Type B pancreatic cell (in vitro differentiated cells): ENCODE measurements around the gene RET. TPM values are rescaled to one million over a fixed set of nuclear protein-coding genes. Genes with fewer than 3 reads are reported as not detected.

Experiments
- DNase-seq: peaks from one replicate; pipeline ENCODE4 v3.0.0; 2021; ENCODE audit warnings: mixed read lengths; ENCODE audit not compliant: unreplicated experiment; ENCODE audit errors: extremely low spot score
- H3K27ac Mint-ChIP-seq: 2 replicates; pipeline ENCODE4 v1.8.0; 2021; ENCODE audit warnings: mild to moderate bottlenecking, mixed read lengths
- H3K27me3 Mint-ChIP-seq: 2 replicates; pipeline ENCODE4 v1.8.0; 2021; ENCODE audit warnings: mixed read lengths
- H3K36me3 Mint-ChIP-seq: 2 replicates; pipeline ENCODE4 v1.8.0; 2021; ENCODE audit warnings: mixed read lengths
- H3K4me1 Mint-ChIP-seq: one replicate; pipeline ENCODE4 v1.8.0; 2021; ENCODE audit warnings: mixed read lengths; ENCODE audit not compliant: unreplicated experiment
- H3K4me3 Mint-ChIP-seq: 2 replicates; pipeline ENCODE4 v1.8.0; 2021; ENCODE audit warnings: mild to moderate bottlenecking, mixed read lengths
- H3K9me3 Mint-ChIP-seq: 2 replicates; pipeline ENCODE4 v1.8.0; 2021; ENCODE audit warnings: mixed read lengths
- CTCF ChIP-seq: fragments of 200-600 bp; sonication (generic); conservative IDR thresholded peaks from 2 replicates; pipeline ENCODE4 v1.5.0; 2021; ENCODE audit warnings: antibody characterized with exemption, mild to moderate bottlenecking
- total RNA-seq: library from RNA; stranded (reverse); gene quantifications from 2 replicates; pipeline ENCODE4 v1.2.1, GENCODE V29; 2021; ENCODE audit warnings: low replicate concordance

The RET gene
- total RNA-seq, 1 donor from 2014 or later, result 8.2 TPM

- Mint-ChIP-seq H3K36me3 (no peaks in the 10 kb centered on the region), H3K27me3 (no peaks in the 10 kb centered on the region), H3K9me3 (no peaks in the 10 kb centered on the region), H3K4me1 (peaks cover 3% of the 10 kb centered on the region), H3K27ac (no peak overlapping the region), H3K4me3 (no peak overlapping the region)
- DNase-seq, result no peak
- TF ChIP-seq CTCF, result no peak
These were observed 39.2 kb downstream of the RET start for GRCh38 chr10:43115881-43116595.

- Mint-ChIP-seq H3K27me3 (no peaks in the 10 kb centered on the region), H3K27ac (no peak overlapping the region), H3K9me3 (no peaks in the 10 kb centered on the region), H3K4me1 (peaks cover 9% of the 10 kb centered on the region), H3K4me3 (no peak overlapping the region), H3K36me3 (no peaks in the 10 kb centered on the region)
- TF ChIP-seq CTCF, result no peak
- DNase-seq, result no peak
These were observed 39.7 kb downstream of the RET start for GRCh38 chr10:43116596-43116995.

DNA sequence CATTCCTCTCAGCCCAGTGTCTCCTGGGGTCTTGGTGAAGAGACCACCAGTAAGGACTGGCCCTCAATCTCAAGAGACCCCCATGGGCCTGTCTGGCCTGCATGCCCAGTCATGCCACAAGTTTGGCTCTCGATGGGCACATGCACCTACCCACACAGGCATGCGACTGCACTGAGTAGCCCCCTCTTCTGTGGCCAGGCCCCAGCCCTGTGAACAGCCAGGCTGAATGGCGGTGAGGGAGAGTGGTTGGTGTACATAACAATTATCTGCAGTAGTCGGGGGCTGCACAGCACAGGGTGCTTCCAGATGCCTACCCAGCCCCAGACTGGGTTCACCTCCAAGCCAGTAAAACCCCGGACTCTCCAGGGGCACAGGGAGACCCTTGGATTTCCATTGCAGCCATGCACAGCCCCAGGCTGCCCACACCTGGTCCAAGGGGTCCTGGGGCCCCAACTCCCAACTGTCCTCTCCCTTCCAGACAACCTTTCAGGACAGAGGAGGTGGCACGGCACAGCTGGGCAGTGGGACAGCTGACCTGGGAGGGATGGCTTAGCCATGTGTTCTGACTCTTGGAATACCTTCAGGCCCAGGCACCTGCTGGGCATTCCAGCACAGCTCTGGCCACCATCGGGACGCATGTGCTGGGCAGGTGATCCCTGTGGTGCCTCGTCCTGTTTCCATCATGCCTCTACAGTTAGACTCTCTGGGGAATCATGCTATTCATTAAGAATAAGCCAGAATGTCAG is 40.3 kb downstream of the RET start:
- Mint-ChIP-seq H3K27ac (no peak overlapping the region), H3K4me1 (peaks cover 10% of the 10 kb centered on the region), H3K36me3 (no peaks in the 10 kb centered on the region), H3K9me3 (no peaks in the 10 kb centered on the region), H3K4me3 (no peak overlapping the region), H3K27me3 (no peaks in the 10 kb centered on the region)
- no peak for TF ChIP-seq CTCF
- no peak for DNase-seq

- TF ChIP-seq CTCF, result no peak
- Mint-ChIP-seq H3K27ac (no peak overlapping the region), H3K27me3 (no peaks in the 10 kb centered on the region), H3K4me3 (no peak overlapping the region), H3K4me1 (peaks cover 10% of the 10 kb centered on the region), H3K9me3 (no peaks in the 10 kb centered on the region), H3K36me3 (no peaks in the 10 kb centered on the region)
- DNase-seq, result no peak
These were observed 41.1 kb downstream of the RET start for GRCh38 chr10:43117777-43118583.

- no peak overlapping the region for H3K27ac Mint-ChIP-seq
- no peaks in the 10 kb centered on the region for H3K36me3 Mint-ChIP-seq
- H3K27me3 Mint-ChIP-seq, result no peaks in the 10 kb centered on the region
- H3K4me3 Mint-ChIP-seq, result no peak overlapping the region
- DNase-seq, result no peak
- H3K9me3 Mint-ChIP-seq, result no peaks in the 10 kb centered on the region
- no peak for TF ChIP-seq CTCF
- H3K4me1 Mint-ChIP-seq, result peaks cover 10% of the 10 kb centered on the region
These were observed 42.0 kb downstream of the RET start for GRCh38 chr10:43118631-43119415.
